Inflammatory macrophage treated with lipopolysaccharide for 1 hour (primary cell): ENCODE measurements around the gene PDE1C.

Experiments used
- DNase-seq, 2 donors: peaks; one replicate each; pipeline ENCODE4 v3.0.0-alpha.2; 2020 to 2022

Gene PDE1C

GRCh38 chr7:31935124-31936054 lies 134.8 kb downstream of the PDE1C start:
- no peak for DNase-seq

GRCh38 chr7:31934551-31934950 lies 135.7 kb downstream of the PDE1C start:
- DNase-seq = no peak

GRCh38 chr7:31933481-31933880 lies 136.7 kb downstream of the PDE1C start:
- no peak for DNase-seq

- no peak for DNase-seq
These were observed 143.1 kb downstream of the PDE1C start for GRCh38 chr7:31926991-31927584.

GRCh38 chr7:31925753-31926454 lies 144.3 kb downstream of the PDE1C start:
- no peak for DNase-seq

GRCh38 chr7:31924251-31924650 lies 146.0 kb downstream of the PDE1C start:
- DNase-seq = no peak

- no peak for DNase-seq
These were observed 147.4 kb downstream of the PDE1C start for GRCh38 chr7:31922848-31923247.

- no peak for DNase-seq
These were observed 149.2 kb downstream of the PDE1C start for GRCh38 chr7:31921047-31921446.

GRCh38 chr7:31919678-31920369 lies 150.4 kb downstream of the PDE1C start:
- no peak for DNase-seq

GRCh38 chr7:31918706-31919393 lies 151.4 kb downstream of the PDE1C start:
- no peak for DNase-seq

- no peak for DNase-seq
These were observed 153.0 kb downstream of the PDE1C start for GRCh38 chr7:31917256-31917655.

GRCh38 chr7:31910191-31910590 lies 160.0 kb downstream of the PDE1C start:
- no peak for DNase-seq

- no peak for DNase-seq
These were observed 163.6 kb downstream of the PDE1C start for GRCh38 chr7:31906479-31907171.

GRCh38 chr7:31903962-31904361 lies 166.2 kb downstream of the PDE1C start:
- no peak for DNase-seq

- DNase-seq = no peak
These were observed 170.8 kb downstream of the PDE1C start for GRCh38 chr7:31899356-31899927.

- no peak for DNase-seq
These were observed 173.3 kb downstream of the PDE1C start for GRCh38 chr7:31896925-31897324.

GRCh38 chr7:31894308-31894707 lies 175.9 kb downstream of the PDE1C start:
- DNase-seq = no peak

- no peak for DNase-seq
These were observed 176.8 kb downstream of the PDE1C start for GRCh38 chr7:31893365-31893764.

- no peak for DNase-seq
These were observed 177.9 kb downstream of the PDE1C start for GRCh38 chr7:31892099-31892829.

GRCh38 chr7:31890766-31891165 lies 179.4 kb downstream of the PDE1C start:
- peak; percentile 43 to 49 for DNase-seq

- DNase-seq = peak; percentile 90 to 93
These were observed 180.0 kb downstream of the PDE1C start for GRCh38 chr7:31890198-31890597.
